Lower lobe of right lung (tissue), 2 donors: ENCODE measurements around the gene CYP8B1. TPM values are rescaled to one million over a fixed set of nuclear protein-coding genes. Genes with fewer than 3 reads are reported as not detected.

Experiments
- ATAC-seq, 2 donors: fragments of 200-7000 bp; cut with Tn5 transposase; one replicate each; pipeline ENCODE4 v1.9.1; 2020 to 2022; ENCODE audit warnings: mild to moderate bottlenecking in 2 of 2, moderate library complexity in 2 of 2
- DNase-seq: peaks from one replicate; pipeline ENCODE4 v3.0.0-alpha.2; 2020
- H3K27ac ChIP-seq: fragments of 200-600 bp; one replicate; pipeline ENCODE4 v1.8.0; 2022
- H3K27me3 ChIP-seq: fragments of 200-600 bp; one replicate; pipeline ENCODE4 v1.8.0; 2022; ENCODE audit warnings: low read depth
- H3K36me3 ChIP-seq: fragments of 200-600 bp; one replicate; pipeline ENCODE4 v1.8.0; 2022; ENCODE audit warnings: mild to moderate bottlenecking
- H3K4me1 ChIP-seq: fragments of 200-600 bp; one replicate; pipeline ENCODE4 v1.8.0; 2022
- H3K4me3 ChIP-seq: fragments of 200-600 bp; one replicate; pipeline ENCODE4 v1.8.0; 2022; ENCODE audit warnings: mild to moderate bottlenecking
- H3K9me3 ChIP-seq: fragments of 200-600 bp; one replicate; pipeline ENCODE4 v1.8.0; 2022
- intact Hi-C: fragments of 100-400 bp; cut with DNase I; formaldehyde crosslinking; loops from one replicate; pipeline ENCODE4 v1.11.0; 2022
- total RNA-seq: library from RNA; stranded (reverse); fragmentation: NEBNext Ultra II Directional; extraction: Animal tissue kit (Norgen Biotek cat#: 25700); gene quantifications from one replicate; pipeline ENCODE4 v1.2.1, GENCODE V29; 2021
- TF ChIP-seq, protein P1 (sequence below): fragments of 200-600 bp; IDR thresholded peaks from one replicate; pipeline ENCODE4 v1.8.0; 2022; ENCODE audit warnings: antibody characterized with exemption, mild to moderate bottlenecking
- donor health status: DM: no; HTN: yes; CAD: no; lungs with severe emphysema.

The CYP8B1 gene
- total RNA-seq, 1 donor from 2014 or later, result not detected

DNA sequence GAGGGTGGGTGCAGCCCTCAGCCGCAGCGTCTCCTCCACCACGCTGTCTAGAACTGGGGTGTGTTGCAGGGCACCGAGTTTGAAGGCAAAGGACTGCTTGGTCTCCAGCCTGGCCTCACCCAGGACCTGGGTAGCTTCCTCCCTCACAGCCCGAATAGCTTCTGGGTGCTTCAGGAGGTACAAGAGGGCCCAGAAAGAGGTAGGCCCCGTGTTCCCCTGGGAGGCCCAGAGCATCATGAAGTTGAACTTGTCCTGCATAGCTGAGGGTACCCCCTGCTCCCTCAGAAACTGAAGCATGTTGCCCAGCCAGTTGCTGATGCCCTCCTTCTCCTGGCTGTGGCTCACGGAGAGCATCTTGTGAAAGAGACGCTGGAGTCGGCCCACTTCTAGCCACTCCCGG is 930 bp downstream of the CYP8B1 start:
- intact Hi-C loops, result no loop called here
- Histone ChIP-seq H3K27ac (no peak overlapping the region), H3K4me1 (peaks cover 7% of the 10 kb centered on the region), H3K4me3 (no peak overlapping the region), H3K27me3 (no peaks in the 10 kb centered on the region), H3K9me3 (no peaks in the 10 kb centered on the region), H3K36me3 (no peaks in the 10 kb centered on the region)
- TF ChIP-seq, protein P1, sequence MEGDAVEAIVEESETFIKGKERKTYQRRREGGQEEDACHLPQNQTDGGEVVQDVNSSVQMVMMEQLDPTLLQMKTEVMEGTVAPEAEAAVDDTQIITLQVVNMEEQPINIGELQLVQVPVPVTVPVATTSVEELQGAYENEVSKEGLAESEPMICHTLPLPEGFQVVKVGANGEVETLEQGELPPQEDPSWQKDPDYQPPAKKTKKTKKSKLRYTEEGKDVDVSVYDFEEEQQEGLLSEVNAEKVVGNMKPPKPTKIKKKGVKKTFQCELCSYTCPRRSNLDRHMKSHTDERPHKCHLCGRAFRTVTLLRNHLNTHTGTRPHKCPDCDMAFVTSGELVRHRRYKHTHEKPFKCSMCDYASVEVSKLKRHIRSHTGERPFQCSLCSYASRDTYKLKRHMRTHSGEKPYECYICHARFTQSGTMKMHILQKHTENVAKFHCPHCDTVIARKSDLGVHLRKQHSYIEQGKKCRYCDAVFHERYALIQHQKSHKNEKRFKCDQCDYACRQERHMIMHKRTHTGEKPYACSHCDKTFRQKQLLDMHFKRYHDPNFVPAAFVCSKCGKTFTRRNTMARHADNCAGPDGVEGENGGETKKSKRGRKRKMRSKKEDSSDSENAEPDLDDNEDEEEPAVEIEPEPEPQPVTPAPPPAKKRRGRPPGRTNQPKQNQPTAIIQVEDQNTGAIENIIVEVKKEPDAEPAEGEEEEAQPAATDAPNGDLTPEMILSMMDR, result no peak
- ATAC-seq (no peak), DNase-seq (no peak)

- TF ChIP-seq, protein P1, result no peak
- ATAC-seq (no peak), DNase-seq (no peak)
- Histone ChIP-seq H3K9me3 (no peaks in the 10 kb centered on the region), H3K4me3 (no peak overlapping the region), H3K27me3 (no peaks in the 10 kb centered on the region), H3K4me1 (peaks cover 7% of the 10 kb centered on the region), H3K27ac (no peak overlapping the region), H3K36me3 (no peaks in the 10 kb centered on the region)
- intact Hi-C loops, result no loop called here
These were observed 2.3 kb downstream of the CYP8B1 start for GRCh38 chr3:42873221-42873982.

- Histone ChIP-seq H3K27ac (no peak overlapping the region), H3K4me3 (no peak overlapping the region), H3K4me1 (peaks cover 7% of the 10 kb centered on the region), H3K27me3 (no peaks in the 10 kb centered on the region), H3K36me3 (no peaks in the 10 kb centered on the region), H3K9me3 (no peaks in the 10 kb centered on the region)
- TF ChIP-seq, protein P1, result no peak
- DNase-seq, result no peak
- intact Hi-C loops, result no loop called here
- ATAC-seq, result no peak
These were observed 3.0 kb downstream of the CYP8B1 start for GRCh38 chr3:42872718-42873117.

- H3K36me3 ChIP-seq, result no peaks in the 10 kb centered on the region
- no peaks in the 10 kb centered on the region for H3K27me3 ChIP-seq
- no peak for ATAC-seq
- TF ChIP-seq, protein P1, result no peak
- intact Hi-C loops, result no loop called here
- peaks cover 7% of the 10 kb centered on the region for H3K4me1 ChIP-seq
- DNase-seq, result no peak
- no peak overlapping the region for H3K27ac ChIP-seq
- H3K9me3 ChIP-seq, result no peaks in the 10 kb centered on the region
- H3K4me3 ChIP-seq, result no peak overlapping the region
These were observed 4.0 kb downstream of the CYP8B1 start for GRCh38 chr3:42871592-42872196.

DNA sequence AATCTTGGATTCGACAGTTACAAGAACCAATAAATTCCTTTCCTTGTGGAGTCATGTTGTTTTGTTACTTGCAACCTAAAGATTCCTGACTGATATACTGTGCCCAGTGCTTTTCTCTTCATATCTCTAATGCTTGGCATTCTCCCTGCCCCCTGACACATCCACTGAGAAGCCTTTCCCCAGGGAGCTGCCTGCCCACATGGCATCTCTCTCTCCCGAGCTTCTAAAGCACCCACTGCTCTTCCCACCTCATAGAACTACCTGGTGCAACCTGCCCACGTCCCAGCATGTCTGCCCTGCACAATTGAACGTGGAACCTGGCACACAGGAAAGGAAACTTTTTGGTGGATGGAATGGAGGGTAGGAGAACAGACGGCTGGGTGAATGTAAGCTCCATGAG is 6.8 kb downstream of the CYP8B1 start:
- H3K27me3 ChIP-seq, result no peaks in the 10 kb centered on the region
- H3K9me3 ChIP-seq, result no peaks in the 10 kb centered on the region
- H3K27ac ChIP-seq, result no peak overlapping the region
- ATAC-seq, result no peak
- TF ChIP-seq, protein P1, result no peak
- no peaks in the 10 kb centered on the region for H3K36me3 ChIP-seq
- no peak for DNase-seq
- intact Hi-C loops, result no loop called here
- no peak overlapping the region for H3K4me3 ChIP-seq
- H3K4me1 ChIP-seq, result peaks cover 7% of the 10 kb centered on the region
